Measurements from ENCODE around the gene COL18A1.

Gene COL18A1

DNA sequence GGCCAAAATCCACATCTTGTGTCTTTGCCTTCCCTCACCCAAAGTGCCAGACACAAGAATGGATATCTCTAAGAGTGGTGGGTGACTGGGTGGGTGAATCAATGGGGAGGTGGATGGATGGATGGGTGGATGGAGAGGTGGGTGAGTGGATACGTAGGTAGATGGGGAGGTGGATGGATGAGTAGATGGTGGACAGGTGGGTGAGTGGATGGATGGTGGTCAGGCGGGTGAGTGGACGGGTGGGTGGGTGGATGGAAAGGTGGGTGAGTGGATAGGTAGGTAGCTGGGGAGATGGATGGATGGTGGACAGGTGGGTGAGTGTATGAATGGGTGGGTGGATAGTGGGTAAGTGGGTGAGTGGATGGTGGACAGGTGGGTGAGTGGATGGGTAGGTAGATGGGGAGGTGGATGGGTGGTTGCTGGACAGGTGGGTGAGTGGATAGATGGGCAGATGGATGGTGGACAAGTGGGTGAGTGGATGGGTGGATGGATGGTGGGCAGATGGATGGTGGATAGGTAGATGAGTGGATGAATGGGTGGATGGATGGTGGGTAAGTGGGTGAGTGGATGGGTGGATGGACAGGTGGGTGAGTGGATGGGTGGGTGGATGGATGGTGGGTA, 103.0 kb downstream of the COL18A1 start:
- no peak for DNase-seq (ENCODE audit: low read depth in 2 of 2)

DNA sequence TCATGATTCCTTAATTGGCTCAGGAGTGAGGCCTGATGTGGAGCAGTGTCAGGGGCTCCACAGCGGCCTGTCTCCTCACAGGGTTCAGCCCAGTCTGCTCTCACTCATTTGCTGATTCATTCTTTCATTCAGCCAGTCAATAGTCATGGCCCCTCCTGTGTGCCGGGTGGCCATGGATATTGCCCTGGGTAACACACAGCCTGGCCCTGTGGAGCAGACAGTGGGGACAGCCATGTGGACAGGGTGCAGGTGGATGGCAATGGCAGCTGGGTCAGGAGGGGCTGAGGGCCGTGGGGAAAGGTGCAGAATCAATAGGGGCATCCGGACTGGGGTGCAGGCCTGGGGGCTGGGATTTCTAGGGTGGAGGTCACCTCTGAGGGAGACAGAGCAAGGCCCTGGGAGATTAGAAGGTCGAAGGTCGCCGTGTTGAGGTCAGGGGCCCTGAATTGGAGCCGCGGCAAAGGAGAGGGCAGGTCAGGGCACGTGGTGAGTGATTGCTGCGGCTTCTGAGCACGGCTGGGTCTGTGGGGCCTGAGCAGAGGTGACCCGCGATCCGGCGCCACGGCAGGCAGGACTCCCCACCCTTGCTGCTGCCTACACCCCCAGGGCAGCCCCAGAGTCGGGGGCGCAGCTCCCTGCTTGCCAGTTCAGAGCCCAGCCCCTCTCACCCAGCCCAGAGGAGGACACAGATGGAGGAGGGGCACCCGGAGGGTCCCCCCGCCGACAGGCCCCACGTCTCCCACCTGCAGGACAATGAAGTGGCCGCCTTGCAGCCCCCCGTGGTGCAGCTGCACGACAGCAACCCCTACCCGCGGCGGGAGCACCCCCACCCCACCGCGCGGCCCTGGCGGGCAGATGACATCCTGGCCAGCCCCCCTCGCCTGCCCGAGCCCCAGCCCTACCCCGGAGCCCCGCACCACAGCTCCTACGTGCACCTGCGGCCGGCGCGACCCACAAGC, 103.9 kb downstream of the COL18A1 start:
- no peak for DNase-seq (ENCODE audit: low read depth in 2 of 2)

DNA sequence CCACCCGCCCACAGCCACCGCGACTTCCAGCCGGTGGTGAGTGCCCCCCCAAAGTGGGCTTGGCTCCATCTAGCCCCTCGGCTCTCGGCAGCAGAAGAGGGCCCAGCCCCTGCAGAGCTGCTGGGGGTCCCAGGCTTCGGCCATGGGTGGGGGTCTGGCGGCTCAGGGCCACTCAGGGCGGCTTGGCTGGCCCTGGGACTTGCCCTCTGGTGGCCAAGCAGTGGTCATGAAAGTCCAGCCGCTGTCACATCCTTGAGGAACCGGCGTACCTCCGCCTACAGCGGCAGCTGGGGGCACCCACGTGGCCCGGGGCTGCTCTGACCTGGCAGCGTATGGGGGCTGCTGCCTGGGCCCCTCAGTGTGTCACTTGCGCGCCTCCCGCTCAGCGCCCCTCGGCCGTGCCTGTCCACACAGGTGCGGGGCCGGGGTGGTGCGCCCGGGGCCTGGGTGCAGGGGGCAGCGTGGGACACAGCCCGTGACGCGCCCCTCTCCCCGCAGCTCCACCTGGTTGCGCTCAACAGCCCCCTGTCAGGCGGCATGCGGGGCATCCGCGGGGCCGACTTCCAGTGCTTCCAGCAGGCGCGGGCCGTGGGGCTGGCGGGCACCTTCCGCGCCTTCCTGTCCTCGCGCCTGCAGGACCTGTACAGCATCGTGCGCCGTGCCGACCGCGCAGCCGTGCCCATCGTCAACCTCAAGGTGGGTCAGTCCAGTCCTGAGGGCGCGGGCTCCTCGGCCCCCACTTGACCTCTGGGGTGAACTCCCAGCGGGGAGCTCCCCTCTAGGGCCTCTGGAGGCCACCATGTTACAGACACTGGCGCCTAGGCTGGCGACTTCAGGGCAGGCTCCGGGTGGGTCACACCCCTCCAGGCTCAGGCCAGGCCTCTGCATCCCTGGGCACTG, 104.9 kb downstream of the COL18A1 start:
- DNase-seq (ENCODE audit: low read depth in 2 of 2) = no peak

DNA sequence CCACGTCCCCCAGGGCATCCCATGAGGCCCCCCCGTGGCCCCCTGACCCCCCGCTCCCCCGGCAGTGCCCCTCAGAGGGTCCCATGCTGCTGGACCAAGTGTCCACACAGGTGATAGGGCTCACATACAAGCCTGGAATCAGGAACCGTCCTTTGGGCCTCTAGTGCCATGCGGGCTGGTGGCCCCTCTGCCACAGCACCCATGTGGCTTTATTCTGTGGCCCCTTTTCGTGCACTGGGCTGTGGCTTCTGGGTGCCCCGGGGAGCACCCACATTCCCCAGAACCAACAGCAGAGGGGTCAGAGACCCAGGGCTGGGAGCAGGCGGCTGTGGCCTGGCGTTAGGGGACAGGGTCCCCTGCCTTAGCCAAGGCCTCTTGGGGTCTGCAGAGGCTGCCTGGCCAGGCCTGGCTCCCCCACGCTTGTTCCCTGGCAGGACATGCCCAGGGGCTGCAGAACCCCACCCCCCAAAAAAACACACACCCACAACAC, 105.5 kb downstream of the COL18A1 start:
- DNase-seq (ENCODE audit: low read depth in 2 of 2) = no peak

DNA sequence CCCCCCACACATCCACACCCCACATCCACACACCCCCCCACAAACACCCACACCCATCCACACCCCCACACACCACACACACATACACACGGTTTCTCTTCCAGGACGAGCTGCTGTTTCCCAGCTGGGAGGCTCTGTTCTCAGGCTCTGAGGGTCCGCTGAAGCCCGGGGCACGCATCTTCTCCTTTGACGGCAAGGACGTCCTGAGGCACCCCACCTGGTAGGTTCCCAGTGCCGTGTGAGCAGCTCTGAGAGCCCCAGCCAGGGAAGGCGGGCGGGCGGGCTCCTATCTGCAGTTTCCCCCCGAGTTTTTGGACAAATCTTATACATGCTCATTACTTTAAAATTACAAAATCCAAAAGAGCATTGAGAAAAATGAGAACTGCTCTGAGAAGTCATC, 106.0 kb downstream of the COL18A1 start:
- DNase-seq (ENCODE audit: low read depth in 2 of 2) = no peak

DNA sequence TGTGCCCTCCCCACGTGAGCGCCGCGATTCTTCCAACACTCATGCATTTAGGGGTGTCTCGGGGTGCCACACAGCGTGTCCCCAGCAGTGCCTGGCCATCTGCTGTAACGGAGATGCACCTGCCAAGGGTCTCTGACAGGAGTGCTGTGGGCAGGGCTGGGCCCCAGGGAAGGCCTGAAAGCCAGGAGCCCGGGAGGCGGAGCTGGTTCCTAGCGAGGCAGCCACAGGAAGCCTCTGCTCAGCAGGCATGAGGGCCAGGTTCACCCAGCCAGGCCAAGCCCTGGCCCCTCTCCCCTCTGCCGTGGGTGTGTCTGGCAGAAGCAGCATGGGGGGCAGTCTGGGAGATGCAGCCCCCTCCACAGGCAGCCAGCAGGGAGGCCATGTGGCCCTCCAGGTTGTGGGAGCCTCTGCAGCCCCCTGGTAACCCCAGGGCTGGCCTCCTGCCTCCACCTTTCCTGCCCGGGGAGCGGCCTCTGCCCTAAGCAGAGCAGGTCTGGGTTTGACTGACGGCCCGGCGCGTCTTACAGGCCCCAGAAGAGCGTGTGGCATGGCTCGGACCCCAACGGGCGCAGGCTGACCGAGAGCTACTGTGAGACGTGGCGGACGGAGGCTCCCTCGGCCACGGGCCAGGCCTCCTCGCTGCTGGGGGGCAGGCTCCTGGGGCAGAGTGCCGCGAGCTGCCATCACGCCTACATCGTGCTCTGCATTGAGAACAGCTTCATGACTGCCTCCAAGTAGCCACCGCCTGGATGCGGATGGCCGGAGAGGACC, 106.9 kb downstream of the COL18A1 start:
- no peak for DNase-seq (ENCODE audit: low read depth in 2 of 2)

DNA sequence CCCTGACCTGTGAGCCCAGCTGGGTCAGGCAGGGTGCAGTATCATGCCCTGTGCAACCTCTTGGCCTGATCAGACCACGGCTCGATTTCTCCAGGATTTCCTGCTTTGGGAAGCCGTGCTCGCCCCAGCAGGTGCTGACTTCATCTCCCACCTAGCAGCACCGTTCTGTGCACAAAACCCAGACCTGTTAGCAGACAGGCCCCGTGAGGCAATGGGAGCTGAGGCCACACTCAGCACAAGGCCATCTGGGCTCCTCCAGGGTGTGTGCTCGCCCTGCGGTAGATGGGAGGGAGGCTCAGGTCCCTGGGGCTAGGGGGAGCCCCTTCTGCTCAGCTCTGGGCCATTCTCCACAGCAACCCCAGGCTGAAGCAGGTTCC, 107.6 kb downstream of the COL18A1 start:
- DNase-seq (ENCODE audit: low read depth in 2 of 2) = no peak

DNA sequence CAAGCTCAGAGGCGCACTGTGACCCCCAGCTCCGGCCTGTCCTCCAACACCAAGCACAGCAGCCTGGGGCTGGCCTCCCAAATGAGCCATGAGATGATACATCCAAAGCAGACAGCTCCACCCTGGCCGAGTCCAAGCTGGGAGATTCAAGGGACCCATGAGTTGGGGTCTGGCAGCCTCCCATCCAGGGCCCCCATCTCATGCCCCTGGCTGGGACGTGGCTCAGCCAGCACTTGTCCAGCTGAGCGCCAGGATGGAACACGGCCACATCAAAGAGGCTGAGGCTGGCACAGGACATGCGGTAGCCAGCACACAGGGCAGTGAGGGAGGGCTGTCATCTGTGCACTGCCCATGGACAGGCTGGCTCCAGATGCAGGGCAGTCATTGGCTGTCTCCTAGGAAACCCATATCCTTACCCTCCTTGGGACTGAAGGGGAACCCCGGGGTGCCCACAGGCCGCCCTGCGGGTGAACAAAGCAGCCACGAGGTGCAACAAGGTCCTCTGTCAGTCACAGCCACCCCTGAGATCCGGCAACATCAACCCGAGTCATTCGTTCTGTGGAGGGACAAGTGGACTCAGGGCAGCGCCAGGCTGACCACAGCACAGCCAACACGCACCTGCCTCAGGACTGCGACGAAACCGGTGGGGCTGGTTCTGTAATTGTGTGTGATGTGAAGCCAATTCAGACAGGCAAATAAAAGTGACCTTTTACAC, 108.2 kb downstream of the COL18A1 start:
- no peak for DNase-seq (ENCODE audit: low read depth in 2 of 2)

DNA sequence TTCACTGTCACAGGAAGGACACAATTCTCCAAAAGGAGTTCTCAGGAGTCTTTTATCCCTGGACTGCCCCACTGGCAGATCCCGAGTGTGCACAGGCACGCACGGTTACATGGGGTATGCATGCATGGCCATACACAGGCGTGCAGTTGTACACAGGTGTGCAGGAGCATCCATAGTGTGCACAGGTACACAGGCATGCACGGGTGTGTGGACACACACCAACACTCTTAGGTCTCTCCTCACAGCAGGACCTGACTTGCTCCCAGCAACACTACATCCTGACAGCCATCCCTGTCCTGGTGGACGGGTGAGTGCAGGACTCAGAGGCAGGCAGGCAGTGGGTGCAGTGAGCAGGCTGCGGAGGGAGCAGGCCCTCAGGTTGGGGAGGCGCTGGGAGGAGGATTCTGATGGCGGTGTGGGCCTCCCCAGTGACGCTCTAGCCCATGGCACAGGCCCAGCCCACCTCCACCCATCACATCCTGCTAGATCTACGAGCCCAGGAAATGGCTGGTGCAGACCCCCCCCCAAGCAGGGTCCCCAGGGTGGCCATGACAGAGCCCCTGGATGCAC, 108.9 kb downstream of the COL18A1 start:
- DNase-seq (ENCODE audit: low read depth in 2 of 2) = no peak

DNA sequence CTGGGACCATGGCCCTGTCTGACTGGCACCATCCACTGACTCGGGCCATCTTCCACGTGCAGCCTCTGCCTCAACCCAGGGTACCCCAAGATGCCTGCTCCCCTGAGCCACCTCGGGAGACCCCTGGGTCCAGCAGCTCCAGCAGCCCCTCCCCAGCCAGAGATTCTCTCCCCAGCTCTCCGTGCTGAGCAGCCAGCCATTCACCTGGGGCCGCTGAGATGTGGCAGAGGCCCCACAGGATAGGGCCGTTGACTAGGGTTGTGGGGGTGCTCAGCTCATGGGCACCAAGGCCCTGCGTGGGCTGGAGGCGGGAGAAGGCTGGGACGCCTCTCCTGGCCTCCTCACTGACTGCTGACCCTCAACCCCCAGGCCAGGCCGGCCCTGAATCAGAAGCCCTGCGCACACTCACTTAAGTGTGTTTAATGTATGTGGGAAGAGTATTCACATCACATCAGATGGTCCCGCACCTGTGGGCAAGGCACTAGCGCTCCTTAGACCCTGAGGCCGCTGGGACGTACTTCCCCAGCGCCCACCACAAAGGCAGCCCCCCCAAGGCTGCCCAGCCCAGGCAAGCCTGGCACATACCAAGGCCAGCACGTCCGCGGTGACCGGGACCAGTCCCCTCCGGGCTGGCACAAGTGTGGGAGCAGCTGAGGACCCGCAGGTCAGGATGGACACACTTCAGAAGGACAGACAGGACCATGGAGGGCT, 109.5 kb downstream of the COL18A1 start:
- DNase-seq (ENCODE audit: low read depth in 2 of 2) = no peak

DNA sequence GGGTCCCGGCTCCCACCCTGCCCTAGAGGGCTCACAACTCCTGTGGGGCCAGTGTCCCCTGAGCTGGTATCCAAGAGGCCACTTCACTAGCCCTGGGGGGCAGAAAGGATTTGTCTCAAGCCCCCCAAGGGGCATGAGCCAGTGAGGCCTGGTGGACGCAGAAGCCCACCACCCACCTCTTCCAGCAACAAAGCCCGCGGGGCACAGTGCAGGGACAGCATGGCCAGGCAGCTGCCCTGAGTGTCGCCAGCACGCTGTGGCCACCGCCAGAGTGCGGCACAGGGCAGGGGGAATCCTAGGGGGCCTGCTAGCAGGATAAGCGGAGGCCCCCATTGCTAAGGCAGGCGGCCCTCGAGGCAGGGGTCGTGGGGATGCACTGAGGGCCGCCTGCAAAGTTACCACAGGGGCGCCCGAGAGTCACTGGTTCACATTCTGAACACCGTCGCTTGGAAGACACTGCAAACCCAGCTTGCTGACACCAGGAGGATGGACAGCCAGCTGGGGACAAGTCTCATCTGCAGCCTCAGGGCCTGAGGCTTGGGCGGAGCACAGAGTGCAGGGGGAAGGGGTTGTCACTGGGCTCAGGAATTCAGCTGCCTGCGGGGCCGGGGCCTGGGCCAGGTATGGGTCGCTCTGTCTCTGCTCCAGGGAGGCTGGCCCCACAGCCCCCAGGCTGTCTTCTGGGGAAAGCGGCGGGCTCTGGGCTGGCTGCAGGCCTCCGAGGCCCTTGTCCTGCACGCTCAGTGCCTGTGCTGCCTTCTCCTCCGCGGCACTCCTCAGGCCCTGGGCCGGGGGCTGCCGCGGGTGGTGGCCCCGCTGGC, 110.5 kb downstream of the COL18A1 start:
- no peak for DNase-seq (ENCODE audit: low read depth in 2 of 2)

DNA sequence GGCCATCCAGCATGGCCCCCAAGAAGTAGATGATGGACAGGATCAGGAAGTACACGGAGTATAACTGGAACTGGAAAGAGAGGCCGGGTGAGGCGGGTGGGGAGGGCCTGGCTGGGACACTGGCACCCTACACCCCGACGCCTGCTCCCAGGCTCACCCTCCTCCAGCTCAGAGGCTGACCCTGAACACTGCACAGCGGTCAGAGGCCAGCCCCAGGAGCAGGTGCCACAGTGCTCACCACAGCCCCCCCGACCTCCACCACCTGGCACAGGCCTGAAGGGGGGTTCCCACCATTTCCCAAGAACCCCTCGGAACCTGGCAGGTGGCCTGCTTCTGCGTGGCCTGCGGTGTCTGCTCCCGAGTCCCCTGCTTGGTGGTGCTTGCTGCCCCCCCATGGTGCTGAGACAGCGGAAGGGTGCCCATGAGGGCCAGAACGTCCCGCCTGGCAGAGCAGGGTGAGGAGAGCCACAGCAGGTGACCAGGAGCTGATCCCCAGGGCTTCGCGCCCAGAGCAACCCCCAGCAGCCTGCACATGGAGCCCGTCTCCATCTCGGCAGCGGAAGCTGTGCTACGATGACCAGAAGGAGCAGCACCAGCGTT, 111.2 kb downstream of the COL18A1 start:
- DNase-seq (ENCODE audit: low read depth in 2 of 2) = no peak

DNA sequence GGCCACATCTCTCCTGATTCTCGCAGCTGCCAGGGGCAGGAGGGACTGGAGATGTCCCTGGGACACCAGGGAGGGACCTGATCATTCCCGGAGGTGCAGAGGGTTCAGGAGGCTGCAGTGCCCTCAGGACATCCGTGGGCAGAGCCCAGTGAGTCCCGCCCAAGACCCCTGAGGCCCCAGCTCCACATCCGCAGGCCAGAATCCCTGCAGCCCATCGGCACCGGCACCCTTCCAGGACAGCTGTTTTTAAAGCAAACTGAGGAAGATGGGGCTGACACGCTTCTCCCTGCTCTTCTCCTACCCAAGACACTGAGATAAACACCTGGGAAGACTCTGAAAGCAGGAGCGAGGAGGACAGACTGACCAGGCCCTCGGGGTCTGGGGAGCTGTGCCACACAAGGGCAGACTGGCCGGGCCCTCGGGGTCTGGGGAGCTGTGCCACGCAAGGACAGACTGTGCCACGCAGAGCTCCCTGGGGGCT, 111.7 kb downstream of the COL18A1 start:
- no peak for DNase-seq (ENCODE audit: low read depth in 2 of 2)

DNA sequence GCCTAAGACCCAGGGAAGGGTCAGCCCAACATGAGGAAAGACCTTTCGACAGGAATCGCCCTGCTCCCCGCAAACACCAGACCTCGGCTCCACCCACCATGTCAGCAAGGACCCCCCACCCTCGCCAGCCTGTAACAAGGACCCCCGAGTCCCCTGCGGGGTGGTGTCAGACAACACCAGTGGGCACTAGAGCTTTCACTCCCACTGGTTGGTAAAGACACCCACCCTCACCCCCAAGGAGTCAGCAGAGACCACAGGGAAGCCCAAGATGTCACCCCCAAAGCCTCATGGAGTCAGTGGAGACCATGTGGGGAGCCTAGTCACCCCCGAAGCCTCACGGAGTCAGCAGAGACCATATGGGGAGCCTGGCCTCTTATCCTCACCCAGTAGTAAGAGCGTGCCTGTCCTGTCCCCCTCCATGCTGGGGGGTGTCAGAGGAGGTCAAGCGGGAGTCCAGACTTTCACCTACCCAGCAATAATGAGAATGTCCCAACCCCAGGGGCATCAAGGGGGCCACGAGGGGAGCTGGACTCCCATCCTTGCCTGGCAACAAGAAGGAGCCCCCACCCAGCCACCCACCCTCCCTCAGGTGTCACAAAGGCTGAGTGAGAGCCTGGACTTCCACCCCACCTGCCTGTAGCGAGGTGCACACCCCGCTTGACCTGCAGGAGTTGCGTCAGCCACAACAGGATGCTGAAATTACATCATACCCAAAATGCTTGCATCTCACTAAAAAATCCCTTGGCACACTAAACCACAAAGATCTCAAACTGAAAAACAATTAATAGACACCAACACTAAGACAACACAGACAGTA, 112.5 kb downstream of the COL18A1 start:
- no peak for DNase-seq (ENCODE audit: low read depth in 2 of 2)

DNA sequence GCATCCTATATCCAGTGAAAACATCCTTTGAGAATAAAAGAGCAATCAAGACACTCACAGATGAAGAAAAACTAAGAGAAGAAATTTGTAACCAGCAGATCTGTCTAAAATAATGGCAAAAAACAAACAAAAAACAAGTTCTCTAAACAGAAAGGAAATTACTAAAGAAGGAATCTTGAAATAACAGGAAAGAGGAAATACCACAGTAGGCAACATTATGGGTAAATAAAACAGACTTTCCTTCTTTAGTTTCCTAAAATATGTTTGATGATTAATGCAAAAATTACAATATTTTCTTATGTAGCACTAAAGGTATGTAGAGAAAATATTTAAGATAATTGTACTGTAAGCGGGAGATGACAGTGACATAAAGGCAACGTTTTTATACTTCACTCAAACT, 113.8 kb downstream of the COL18A1 start:
- DNase-seq (ENCODE audit: low read depth in 2 of 2) = no peak

DNA sequence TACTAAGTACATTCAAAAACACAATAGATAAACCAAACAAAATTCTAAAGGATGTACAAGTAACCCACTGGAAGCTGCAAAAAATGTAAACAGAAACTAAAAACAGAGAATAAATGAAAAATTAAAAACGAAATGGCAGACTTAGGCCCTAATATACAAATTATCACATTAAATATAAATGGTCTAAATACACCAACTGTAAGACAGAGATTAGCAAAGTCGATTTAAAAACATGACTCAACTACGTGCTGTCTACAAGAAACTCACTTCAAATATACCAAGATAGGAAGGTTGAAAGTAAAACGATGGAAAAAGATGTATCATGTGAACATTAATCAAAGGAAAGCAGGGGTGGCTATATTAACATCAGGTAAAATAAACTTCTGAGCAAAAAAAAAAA, 114.2 kb downstream of the COL18A1 start:
- no peak for DNase-seq (ENCODE audit: low read depth in 2 of 2)

DNA sequence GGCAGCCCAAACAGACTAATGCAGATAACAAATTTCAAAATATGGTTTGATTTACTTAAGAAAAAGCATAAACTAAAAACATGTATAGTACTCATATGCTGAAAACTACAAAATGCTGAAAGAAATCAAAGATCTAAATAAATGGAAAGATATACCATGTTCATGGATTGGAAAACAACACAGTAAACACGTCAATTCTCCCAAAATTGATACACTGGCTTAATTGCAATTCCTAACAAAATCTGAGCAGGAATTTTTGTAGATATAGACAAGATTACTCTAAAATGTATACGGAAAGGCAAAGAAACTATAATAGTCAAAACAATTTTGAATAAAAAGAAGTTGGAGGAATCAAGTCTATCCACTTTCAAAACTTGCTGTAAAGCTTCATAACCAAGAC, 116.3 kb downstream of the COL18A1 start:
- no peak for DNase-seq (ENCODE audit: low read depth in 2 of 2)
